ENCODE data around the gene FAM53B.
A peak's percentile ranks its signal among the peaks of the same experiment; 100 is the strongest.

Gene FAM53B

DNA sequence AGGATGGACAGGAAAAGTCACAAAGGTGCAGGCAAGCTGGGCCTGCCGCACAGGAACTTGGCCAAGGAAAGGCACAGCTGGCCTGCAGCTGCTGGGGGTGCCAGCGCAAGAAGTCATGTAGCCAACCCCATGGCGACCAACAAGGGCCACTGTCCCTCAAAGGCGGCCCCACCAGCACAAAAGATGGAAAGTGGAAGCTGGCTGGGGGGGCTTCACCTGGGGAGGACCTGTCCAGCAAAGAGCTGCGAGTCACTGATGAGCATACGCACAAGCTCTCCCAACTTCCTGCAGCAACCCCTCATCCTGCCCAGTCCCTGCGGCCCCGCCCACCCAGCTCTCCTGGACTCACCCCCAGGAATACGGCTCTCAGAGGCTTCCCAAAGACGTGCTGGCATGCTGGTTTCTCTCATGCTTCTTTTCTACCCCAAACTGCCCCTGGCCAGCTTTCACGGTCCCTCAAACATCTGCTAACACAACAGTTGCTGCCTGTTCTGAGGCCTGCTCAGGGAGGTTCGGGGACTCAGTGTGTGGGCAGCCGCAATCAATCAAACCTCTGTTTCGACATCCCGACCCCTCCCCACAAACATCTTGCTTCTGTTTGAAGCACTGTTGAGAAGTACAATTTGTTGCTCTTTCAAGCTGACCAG, 67.6 kb downstream of the FAM53B start:
- DNase-seq, result no peak

GRCh38 chr10:124675824-124676223, 68.4 kb downstream of the FAM53B start:
- DNase-seq, result no peak

DNA sequence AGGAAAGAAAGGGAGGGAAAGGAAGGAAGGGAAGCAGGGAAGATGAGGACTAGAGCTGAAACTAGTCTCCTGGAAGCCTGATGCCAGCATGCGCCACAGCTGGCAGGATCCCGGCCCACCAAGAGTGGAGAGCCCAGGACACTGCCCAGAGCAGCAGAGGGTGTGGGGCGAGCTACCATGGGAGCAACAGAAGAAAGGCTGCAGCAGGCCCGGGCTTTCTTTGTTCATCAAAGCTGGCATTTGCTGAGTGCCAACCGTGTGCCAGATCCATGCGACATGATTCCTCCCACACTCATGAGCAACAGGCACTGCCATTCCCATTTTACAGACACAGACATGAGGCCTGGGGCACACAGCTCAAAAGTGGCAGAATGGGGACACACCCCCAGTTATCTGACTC, 68.9 kb downstream of the FAM53B start:
- no peak for DNase-seq

GRCh38 chr10:124674768-124675222, 69.4 kb downstream of the FAM53B start:
- no peak for DNase-seq

- no peak for DNase-seq
These were observed 72.0 kb downstream of the FAM53B start for GRCh38 chr10:124672181-124672638.

GRCh38 chr10:124671486-124672075, 72.6 kb downstream of the FAM53B start:
- DNase-seq, result no peak

DNA sequence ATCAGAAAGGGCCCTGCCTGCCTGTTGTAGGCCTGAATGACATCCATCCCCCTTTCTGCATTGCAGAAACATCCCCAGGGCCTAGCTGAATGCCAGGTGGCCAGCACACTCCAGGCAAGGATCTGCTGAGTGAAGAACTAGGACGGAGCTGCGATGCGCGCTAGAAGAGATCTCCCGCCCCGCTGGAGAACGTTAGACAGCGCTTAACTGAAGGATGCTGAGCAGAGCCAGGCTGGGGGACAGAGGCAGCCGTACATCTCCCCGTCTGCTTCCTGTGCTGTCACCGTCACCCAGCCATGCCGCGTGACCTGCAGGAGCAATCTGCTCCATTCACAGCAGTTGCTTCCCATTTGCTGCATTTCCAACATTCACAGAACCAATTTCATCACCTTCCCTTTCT, 73.3 kb downstream of the FAM53B start:
- peak; percentile 40 for DNase-seq

DNA sequence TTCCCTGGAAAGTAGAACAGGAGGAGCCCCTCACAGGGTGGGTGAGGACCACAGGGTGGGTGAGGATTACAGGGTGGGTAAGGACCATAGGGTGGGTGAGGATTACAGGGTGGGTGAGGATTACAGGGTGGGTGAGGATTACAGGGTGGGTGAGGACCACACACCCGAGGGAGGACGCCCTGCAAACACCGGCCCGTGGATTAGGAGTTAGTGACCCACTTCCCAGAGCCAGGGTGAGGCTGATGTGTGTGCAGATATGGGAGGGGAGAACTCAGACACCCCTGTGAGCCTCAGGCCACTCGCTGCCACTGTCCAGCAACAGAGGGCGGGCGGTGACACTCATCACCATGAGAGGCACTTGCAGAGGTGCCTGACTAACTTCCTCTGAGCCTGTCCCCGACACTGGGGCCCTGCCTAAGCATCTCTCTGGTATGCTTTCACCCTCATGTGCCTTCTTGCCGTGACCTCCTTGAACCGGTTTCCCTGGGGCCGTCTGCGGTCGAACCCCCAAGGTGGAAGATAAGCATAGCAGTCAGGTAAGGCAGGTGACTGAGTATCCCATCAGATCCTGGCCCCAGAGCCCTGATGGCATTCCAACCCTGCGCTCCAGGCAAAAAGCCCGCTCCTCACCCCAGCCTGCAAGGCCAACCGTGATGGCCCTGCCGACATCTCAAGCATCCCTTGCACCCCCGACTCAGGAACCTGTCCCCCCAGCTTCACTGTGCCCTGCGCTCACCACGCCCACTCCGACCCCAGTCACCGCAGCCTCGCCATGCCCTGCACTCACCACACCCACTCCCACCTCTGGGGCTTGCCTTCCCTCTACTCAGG, 74.1 kb downstream of the FAM53B start:
- no peak for DNase-seq

DNA sequence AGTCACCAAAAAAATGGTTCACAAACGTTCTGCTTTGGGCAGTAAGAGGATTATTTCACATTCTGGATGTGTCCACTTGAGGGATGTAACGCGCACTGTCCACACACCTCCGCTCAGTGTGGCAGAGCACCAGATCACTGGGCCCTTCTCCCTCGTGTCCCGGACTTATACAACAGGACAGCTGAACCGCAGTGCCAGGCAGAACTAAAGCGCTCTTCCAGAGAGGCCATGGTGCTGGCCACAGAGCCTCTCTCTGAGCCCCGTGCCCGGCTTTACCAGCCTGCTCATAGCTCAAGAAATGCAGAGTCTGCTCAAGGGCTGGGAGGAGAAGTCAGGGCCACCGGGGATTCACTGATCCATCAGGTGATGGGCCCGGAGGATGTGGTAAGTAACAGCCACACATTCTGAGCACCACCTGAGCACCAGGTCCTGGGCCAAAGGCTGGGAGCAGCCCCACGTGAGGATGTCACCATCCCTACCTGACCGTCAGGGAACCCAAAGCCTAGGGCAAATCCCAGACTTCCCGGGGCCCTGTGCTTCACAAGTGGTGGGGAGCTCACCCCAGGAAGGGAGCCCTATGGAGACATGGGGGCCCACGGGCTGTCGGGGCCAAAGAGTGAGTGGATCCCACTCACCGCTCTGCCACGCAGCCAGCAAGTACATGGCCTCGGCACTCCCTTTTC, 74.9 kb downstream of the FAM53B start:
- DNase-seq, result no peak

- no peak for DNase-seq
These were observed 75.6 kb downstream of the FAM53B start for GRCh38 chr10:124668517-124669051.

- DNase-seq, result no peak
These were observed 76.5 kb downstream of the FAM53B start for GRCh38 chr10:124667425-124668345.

GRCh38 chr10:124666494-124666893, 77.7 kb downstream of the FAM53B start:
- no peak for DNase-seq

DNA sequence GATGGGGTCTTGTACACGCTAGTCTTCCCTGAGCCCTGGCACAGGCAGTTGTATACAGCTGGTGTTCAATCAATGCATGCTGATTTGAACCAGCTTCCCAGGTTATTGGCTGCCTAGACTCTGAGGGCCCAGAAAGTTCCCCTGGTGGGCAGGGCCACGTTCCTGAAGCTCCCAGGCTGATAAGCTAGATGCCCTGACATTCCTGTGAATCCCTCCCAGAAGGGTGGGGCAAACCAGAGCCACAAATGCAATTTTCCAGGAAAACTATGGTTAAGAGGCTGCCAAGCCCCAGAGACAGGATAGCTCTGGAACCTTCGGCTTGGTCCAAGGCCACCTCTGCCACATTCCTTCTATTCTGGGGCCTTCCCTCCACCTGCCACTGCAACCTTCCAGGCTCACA, 78.2 kb downstream of the FAM53B start:
- no peak for DNase-seq

DNA sequence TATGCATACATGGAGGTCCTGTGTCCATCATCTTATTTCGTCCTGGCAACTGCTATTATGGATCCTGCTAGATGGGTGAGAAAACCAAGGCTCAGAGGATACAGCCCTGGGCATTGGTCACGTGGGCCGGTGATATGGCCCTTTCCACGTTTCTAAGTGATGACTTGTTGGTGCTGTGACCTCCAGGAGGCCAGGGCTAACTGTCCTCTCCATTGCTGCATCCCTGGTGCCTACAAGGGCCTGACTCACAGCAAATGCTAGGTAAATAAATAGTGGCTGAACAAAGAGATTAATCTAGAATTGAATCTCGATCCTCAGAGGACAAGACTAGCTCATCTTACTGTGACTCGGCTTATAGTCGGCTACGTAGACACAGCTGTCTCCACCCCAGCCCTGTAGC, 78.6 kb downstream of the FAM53B start:
- DNase-seq, result no peak

DNA sequence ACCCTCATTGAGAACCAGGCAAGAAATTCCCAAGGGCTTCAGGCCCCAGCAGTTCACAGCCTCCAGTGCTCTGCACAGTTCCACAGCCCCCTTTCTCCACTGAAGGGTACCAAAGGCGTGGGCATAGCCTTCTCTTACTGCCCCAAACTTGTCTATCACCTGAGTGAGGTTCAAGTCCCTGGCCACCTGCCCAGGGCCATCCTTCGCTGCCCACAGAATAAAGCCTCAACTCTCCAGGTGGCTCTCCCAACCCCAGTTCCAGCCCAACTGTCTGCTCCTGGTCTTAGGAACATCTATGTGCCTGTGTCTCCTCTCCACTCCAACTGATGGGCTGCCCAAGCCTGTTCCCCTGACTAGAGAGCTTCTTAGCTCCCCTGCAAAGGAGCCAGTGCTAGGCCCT, 79.1 kb downstream of the FAM53B start:
- DNase-seq, result no peak

- no peak for DNase-seq
These were observed 80.3 kb downstream of the FAM53B start for GRCh38 chr10:124663766-124664360.

GRCh38 chr10:124663228-124663627, 81.0 kb downstream of the FAM53B start:
- no peak for DNase-seq

DNA sequence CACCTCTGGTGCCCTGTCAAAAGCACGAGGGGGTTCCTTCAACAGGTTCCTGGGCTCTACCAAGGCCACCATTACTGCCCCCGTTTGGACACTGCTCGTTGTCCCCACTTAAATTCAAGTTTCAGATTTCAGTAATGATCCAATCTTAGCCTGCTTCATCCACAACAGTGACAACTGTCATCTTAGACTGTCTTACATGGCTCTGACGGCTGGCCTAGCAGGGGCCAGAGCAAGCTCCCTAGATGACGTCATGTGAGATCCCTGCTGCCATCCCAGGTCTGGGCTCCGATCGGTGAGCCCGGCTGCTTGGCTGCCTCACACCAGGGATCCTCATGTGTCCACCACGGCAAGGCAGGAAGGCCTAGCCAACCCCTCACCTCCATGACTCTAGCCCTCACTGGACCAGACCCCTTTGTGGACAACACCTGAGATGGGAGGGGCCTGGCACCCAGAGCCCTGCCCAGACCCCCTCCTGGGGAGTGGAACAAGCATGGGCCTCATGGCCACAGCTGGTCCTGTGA, 82.5 kb downstream of the FAM53B start:
- DNase-seq, result no peak

GRCh38 chr10:124660404-124661125, 83.6 kb downstream of the FAM53B start:
- no peak for DNase-seq

- no peak for DNase-seq
These were observed 84.8 kb downstream of the FAM53B start for GRCh38 chr10:124659380-124659779.

Data from activated gamma-delta T cell treated with Interleukin-2 at 50 U/mL for 16 hours (primary cell).